ENCODE data around the gene C1orf21.

DNA sequence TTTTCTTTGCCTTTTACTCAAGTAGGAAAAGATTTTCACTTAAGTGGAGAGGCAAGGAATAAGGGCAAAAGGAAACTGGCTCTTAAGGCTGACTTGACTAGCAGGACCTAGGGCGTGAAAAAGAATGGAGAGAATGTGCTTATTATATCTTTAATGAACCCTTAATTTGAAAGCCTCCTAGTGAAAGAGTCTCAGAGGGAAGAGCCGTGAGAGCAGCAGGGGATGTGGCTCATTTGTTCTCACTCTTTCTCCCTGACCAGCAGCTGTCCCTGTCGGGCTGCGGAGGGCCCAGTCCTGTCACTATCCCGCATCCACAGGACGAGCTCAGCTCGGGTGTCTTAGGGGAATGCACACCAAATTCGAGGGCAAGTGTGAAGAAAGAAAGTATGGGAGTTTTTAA, 187.8 kb downstream of the C1orf21 start:
- TF ChIP-seq POLR2A (IDR thresholded peaks at IDR 0.05) = no peak
- TF ChIP-seq, protein P1, sequence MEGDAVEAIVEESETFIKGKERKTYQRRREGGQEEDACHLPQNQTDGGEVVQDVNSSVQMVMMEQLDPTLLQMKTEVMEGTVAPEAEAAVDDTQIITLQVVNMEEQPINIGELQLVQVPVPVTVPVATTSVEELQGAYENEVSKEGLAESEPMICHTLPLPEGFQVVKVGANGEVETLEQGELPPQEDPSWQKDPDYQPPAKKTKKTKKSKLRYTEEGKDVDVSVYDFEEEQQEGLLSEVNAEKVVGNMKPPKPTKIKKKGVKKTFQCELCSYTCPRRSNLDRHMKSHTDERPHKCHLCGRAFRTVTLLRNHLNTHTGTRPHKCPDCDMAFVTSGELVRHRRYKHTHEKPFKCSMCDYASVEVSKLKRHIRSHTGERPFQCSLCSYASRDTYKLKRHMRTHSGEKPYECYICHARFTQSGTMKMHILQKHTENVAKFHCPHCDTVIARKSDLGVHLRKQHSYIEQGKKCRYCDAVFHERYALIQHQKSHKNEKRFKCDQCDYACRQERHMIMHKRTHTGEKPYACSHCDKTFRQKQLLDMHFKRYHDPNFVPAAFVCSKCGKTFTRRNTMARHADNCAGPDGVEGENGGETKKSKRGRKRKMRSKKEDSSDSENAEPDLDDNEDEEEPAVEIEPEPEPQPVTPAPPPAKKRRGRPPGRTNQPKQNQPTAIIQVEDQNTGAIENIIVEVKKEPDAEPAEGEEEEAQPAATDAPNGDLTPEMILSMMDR (IDR thresholded peaks at IDR 0.05) = no peak

Data from body of pancreas (tissue), 4 donors.